ENCODE data around the gene CLIC1. TPM values are rescaled to one million over a fixed set of nuclear protein-coding genes. Genes with fewer than 3 reads are reported as not detected.

CLIC1 gene
- total RNA-seq, 2 donors from 2014 or later, result 90.9 to 194 TPM

- no peak for TF ChIP-seq CTCF (IDR thresholded peaks at IDR 0.05)
- no peak for DNase-seq (ENCODE audit: low spot score)
- Histone ChIP-seq H3K36me3 (peaks cover 17% of the 10 kb centered on the region), H3K4me1 (peaks cover 0 to 21% of the 10 kb centered on the region in 2 donors), H3K27me3 (no peaks in the 10 kb centered on the region), H3K4me3 (no peak overlapping the region), H3K9me3 (no peaks in the 10 kb centered on the region), H3K27ac (no peak overlapping the region)
These were observed 12.2 kb downstream of the CLIC1 start for GRCh38 chr6:31723980-31724691.

GRCh38 chr6:31723245-31723979 lies 12.9 kb downstream of the CLIC1 start, which contains the start of gene MPIG6B:
MPIG6B (plus strand) TSS chr6:31723373; CDS start chr6:31723384, 11 bp downstream.
- DNase-seq (ENCODE audit: low spot score), result no peak
- H3K27ac ChIP-seq, result no peak within 1 kb of the TSS
- H3K4me3 ChIP-seq, result no peak within 1 kb of the TSS

GRCh38 chr6:31722173-31722572 lies 14.2 kb downstream of the CLIC1 start:
- DNase-seq (ENCODE audit: low spot score), result no peak
- H3K4me1 ChIP-seq, result peaks cover 0 to 5% of the 10 kb centered on the region in 2 donors
- TF ChIP-seq CTCF (IDR thresholded peaks at IDR 0.05), result no peak
- no peak overlapping the region for H3K27ac ChIP-seq
- no peaks in the 10 kb centered on the region for H3K27me3 ChIP-seq
- peaks cover 13% of the 10 kb centered on the region for H3K36me3 ChIP-seq
- H3K4me3 ChIP-seq, result no peak overlapping the region
- no peaks in the 10 kb centered on the region for H3K9me3 ChIP-seq

More at GRCh38 chr6:31723245-31723979, 12.9 kb downstream of the CLIC1 start, which contains the start of gene MPIG6B:
- Histone ChIP-seq H3K4me1 (peaks cover 0 to 15% of the 10 kb centered on the region in 2 donors), H3K36me3 (peaks cover 17% of the 10 kb centered on the region), H3K27me3 (no peaks in the 10 kb centered on the region), H3K9me3 (no peaks in the 10 kb centered on the region)
- no peak for TF ChIP-seq CTCF (IDR thresholded peaks at IDR 0.05)

- Histone ChIP-seq H3K9me3 (no peaks in the 10 kb centered on the region), H3K4me1 (peaks cover 0 to 5% of the 10 kb centered on the region in 2 donors), H3K27me3 (no peaks in the 10 kb centered on the region), H3K27ac (no peak within 1 kb of the TSS), H3K4me3 (no peak within 1 kb of the TSS), H3K36me3 (peaks cover 6% of the 10 kb centered on the region)
- no peak for TF ChIP-seq CTCF (IDR thresholded peaks at IDR 0.05)
- no peak for DNase-seq (ENCODE audit: low spot score)
These were observed 14.8 kb downstream of the CLIC1 start, which contains the start of gene LY6G6C for GRCh38 chr6:31721351-31722020. LY6G6C (minus strand) TSS chr6:31721746; CDS start chr6:31721679, 67 bp downstream.

- no peak overlapping the region for H3K4me3 ChIP-seq
- H3K27ac ChIP-seq, result no peak overlapping the region
- H3K36me3 ChIP-seq, result no peaks in the 10 kb centered on the region
- H3K9me3 ChIP-seq, result no peaks in the 10 kb centered on the region
- no peaks in the 10 kb centered on the region for H3K4me1 ChIP-seq
- H3K27me3 ChIP-seq, result no peaks in the 10 kb centered on the region
- TF ChIP-seq CTCF (IDR thresholded peaks at IDR 0.05), result no peak
- DNase-seq (ENCODE audit: low spot score), result no peak
These were observed 16.0 kb downstream of the CLIC1 start for GRCh38 chr6:31720196-31720770.
